Left renal pelvis (tissue), 4 donors: Measurements from ENCODE around the gene YIPF3. TPM values are rescaled to one million over a fixed set of nuclear protein-coding genes. Genes with fewer than 3 reads are reported as not detected.
"Not testable (repeated sequence)": the region's sequence is repeated elsewhere in the genome, so short reads cannot be mapped to it uniquely, and the experiment has no call there.

Source experiments
- DNase-seq, 4 donors: peaks; one replicate each; pipeline ENCODE4 v3.0.0-alpha.2; 2013; ENCODE audit warnings: low read depth in 4 of 4, low spot score in 3 of 4
- polyA plus RNA-seq, 4 donors: library from polyadenylated mRNA; unstranded; fragments of 120-200 nt; gene quantifications; one replicate each; pipeline ENCODE4 v1.2.1, GENCODE V29; 2013; ENCODE audit not compliant: insufficient read length in 4 of 4

Gene YIPF3
- polyA plus RNA-seq, 4 donors, result 126 to 150 (median 145) TPM

DNA sequence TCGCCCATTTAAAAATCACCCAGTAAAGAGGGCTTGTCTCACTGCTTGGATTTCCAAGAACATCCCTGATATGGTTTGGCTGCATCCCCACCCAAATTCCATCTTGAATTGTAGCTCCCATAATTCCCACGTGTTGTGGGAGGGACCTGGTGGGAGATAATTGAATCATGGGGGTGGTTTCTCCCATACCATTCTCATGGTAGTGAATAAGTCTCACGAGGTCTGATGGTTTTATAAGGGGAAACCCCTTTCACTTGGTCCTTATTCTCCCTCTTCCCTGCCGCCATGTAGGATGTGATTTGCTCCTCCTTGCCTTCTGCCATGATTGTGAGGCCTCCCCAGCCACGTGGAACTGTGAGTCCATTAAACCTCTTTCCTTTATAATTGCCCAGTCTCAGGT lies 49.5 kb downstream of the YIPF3 start:
- not testable (repeated sequence) for DNase-seq

DNA sequence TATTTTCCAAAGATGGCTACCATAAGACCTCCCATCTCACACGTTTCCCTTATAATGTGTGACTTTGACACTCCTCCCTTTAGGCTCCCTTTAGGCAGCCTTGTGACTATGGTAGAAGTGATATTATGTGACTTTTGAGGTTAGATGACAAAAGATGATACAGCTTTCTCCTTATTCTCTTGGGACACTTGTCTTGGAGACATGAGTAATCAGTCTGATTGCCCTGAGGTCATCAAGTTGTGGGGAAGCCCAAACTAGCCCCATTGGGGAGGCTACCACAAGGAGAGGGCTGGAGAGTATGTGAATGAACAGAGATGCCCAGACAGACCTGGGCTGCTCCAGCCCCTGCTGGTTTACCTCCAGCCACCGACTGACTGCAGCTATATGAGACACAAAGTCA lies 50.8 kb downstream of the YIPF3 start:
- no peak for DNase-seq

DNA sequence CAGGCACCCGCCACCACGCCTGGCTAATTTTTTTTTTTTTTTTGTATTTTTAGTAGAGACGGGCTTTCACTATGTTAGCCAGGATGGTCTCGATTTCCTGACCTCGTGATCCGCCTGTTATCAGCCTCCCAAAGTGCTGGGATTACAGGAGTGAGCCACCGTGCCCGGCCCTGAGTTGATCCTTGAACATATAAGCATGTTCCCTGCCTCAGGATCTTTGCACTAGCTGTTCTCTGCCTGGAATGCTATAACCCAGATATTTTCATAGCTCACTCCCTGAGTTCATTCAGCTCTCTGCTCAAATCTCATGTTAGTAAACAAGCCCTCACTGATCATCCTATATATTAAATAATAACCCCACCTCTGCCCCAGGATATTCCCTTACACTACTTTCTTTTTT lies 52.4 kb downstream of the YIPF3 start:
- DNase-seq, result no peak

- no peak for DNase-seq
Observed at GRCh38 chr6:43461936-43462335, 54.8 kb downstream of the YIPF3 start.

Other genes with a start within 250 kb of the YIPF3 start
- gene SLC22A7, start 218.7 kb downstream of the YIPF3 start, polyA plus RNA-seq, result under 1 TPM; 0.39 to 0.76 (median 0.58) TPM
- 1 to 10 TPM; 2.4 to 8.1 (median 4.0) TPM for gene CRIP3, start 208.1 kb downstream of the YIPF3 start, polyA plus RNA-seq
- gene ZNF318, start 147.3 kb downstream of the YIPF3 start, polyA plus RNA-seq, result 10 to 100 TPM; 27.1 to 32.3 (median 28.4) TPM
- gene ABCC10, start 89.4 kb downstream of the YIPF3 start, polyA plus RNA-seq, result 10 to 100 TPM; 15.9 to 29.7 (median 21.4) TPM
- gene DLK2, start 61.4 kb downstream of the YIPF3 start, polyA plus RNA-seq, result 1 to 10 TPM; 1.1 to 1.8 (median 1.4) TPM
- gene TJAP1, start 39.4 kb downstream of the YIPF3 start, polyA plus RNA-seq, result 10 to 100 TPM; 26.5 to 46.5 (median 33.3) TPM
- 1 to 10 TPM in 2 of 4 donors, under 1 TPM in 2; 0.25 to 1.2 (median 0.98) TPM for gene LRRC73, start 6.6 kb downstream of the YIPF3 start, polyA plus RNA-seq
- gene POLR1C, start 163 bp upstream of the YIPF3 start, polyA plus RNA-seq, result 10 to 100 TPM; 24.6 to 43.6 (median 40.6) TPM
- gene XPO5, start 59.1 kb upstream of the YIPF3 start, polyA plus RNA-seq, result 10 to 100 TPM; 29.2 to 53.9 (median 49.5) TPM
- 10 to 100 TPM; 18.6 to 26.9 (median 20.4) TPM for gene POLH, start 59.3 kb upstream of the YIPF3 start, polyA plus RNA-seq
- 10 to 100 TPM; 41.1 to 60.9 (median 50.4) TPM for gene GTPBP2, start 112.3 kb upstream of the YIPF3 start, polyA plus RNA-seq
- 10 to 100 TPM; 18.5 to 28.7 (median 25.2) TPM for gene MAD2L1BP, start 118.9 kb upstream of the YIPF3 start, polyA plus RNA-seq
- gene RSPH9, start 128.1 kb upstream of the YIPF3 start, polyA plus RNA-seq, result 1 to 10 TPM; 1.0 to 2.1 (median 1.3) TPM
- 10 to 100 TPM; 38.3 to 50.1 (median 44.8) TPM for gene MRPS18A, start 170.9 kb upstream of the YIPF3 start, polyA plus RNA-seq